H1 (cell line): ENCODE measurements around the gene CENPB. TPM values are rescaled to one million over a fixed set of nuclear protein-coding genes. Genes with fewer than 3 reads are reported as not detected.

Experiments used
- CTCF ChIA-PET: fragments of 300-600 bp; sonication (Branson Sonifier 250); formaldehyde crosslinking; loops from one replicate; lab custom pipeline; 2021; ENCODE audit not compliant: partially characterized antibody; lab: Charles Lee
- POLR2A ChIA-PET: fragments of 300-600 bp; sonication (Branson Sonifier 250); formaldehyde crosslinking; loops from one replicate; lab custom pipeline; 2021; ENCODE audit warnings: inconsistent platforms; ENCODE audit not compliant: partially characterized antibody; lab: Charles Lee
- DNase-seq, 2 experiments: peaks; one replicate each; pipeline versions ENCODE4 v3.0.0 to v3.0.0-alpha.2; 2010 to 2022; ENCODE audit warnings: low spot score in 2 of 2, low read depth in 1 of 2, mixed read lengths in 1 of 2
- FAIRE-seq: peaks from 2 replicates; lab custom pipeline; 2011; peaks lifted over from hg19 to GRCh38; lab: Jason Lieb, UNC
- H2AFZ ChIP-seq: 2 replicates; pipeline ENCODE4 v1.8.1; 2012; ENCODE audit warnings: low read length, inconsistent platforms
- H2AK5ac ChIP-seq: 2 replicates; pipeline ENCODE4 v1.6.1; 2013; ENCODE audit warnings: low read depth, low read length
- H2BK120ac ChIP-seq: replicated peaks from 2 replicates; pipeline ENCODE3; 2013; ENCODE audit warnings: low read depth, low read length, inconsistent platforms
- H2BK12ac ChIP-seq: 2 replicates; pipeline ENCODE4 v1.6.1; 2013; ENCODE audit warnings: low read depth, low read length
- H2BK15ac ChIP-seq: 2 replicates; pipeline ENCODE4 v1.6.1; 2013; ENCODE audit warnings: low read length
- H2BK20ac ChIP-seq: 2 replicates; pipeline ENCODE4 v1.6.1; 2013; ENCODE audit warnings: low read length
- H2BK5ac ChIP-seq: 2 replicates; pipeline ENCODE4 v1.6.1; 2013; ENCODE audit warnings: low read depth, low read length
- H3K14ac ChIP-seq: 2 replicates; pipeline ENCODE4 v1.6.1; 2013; ENCODE audit warnings: inconsistent platforms; ENCODE audit not compliant: insufficient read length
- H3K18ac ChIP-seq: 2 replicates; pipeline ENCODE4 v1.6.1; 2013; ENCODE audit warnings: low read length; ENCODE audit errors: extremely low read depth
- H3K23ac ChIP-seq: 2 replicates; pipeline ENCODE4 v1.6.1; 2013; ENCODE audit warnings: inconsistent platforms; ENCODE audit not compliant: insufficient read length
- H3K23me2 ChIP-seq: 2 replicates; pipeline ENCODE4 v1.6.1; 2013; ENCODE audit warnings: low read depth, low read length
- H3K27ac ChIP-seq: 2 replicates; pipeline ENCODE4 v1.6.1; 2011; ENCODE audit warnings: low read depth, low read length, inconsistent platforms
- H3K27me3 ChIP-seq, 4 experiments: replicated peaks in 1 of 4; 1 replicate in 1 of 4; 2 replicates in 3 of 4; pipeline versions ENCODE4 v1.6.1 to v1.8.1; 2011 to 2013; ENCODE audit warnings: low read length in 3 of 4, mild to moderate bottlenecking in 3 of 4, inconsistent platforms in 2 of 4, mixed read lengths in 2 of 4, moderate library complexity in 1 of 4; ENCODE audit not compliant: control insufficient read depth in 3 of 4, insufficient read depth in 3 of 4; ENCODE audit errors: extremely low read depth in 1 of 4
- H3K36me3 ChIP-seq, 4 experiments: 2 replicates each; pipeline versions ENCODE4 v1.6.1 to v1.8.1; 2011 to 2013; ENCODE audit warnings: mild to moderate bottlenecking in 4 of 4, low read length in 3 of 4, moderate library complexity in 2 of 4, control low read depth in 1 of 4, inconsistent platforms in 1 of 4; ENCODE audit not compliant: insufficient read depth in 4 of 4, control insufficient read depth in 2 of 4
- H3K4ac ChIP-seq: replicated peaks from 2 replicates; pipeline ENCODE3; 2013; ENCODE audit warnings: low read length, low read depth, mixed read lengths, inconsistent platforms; ENCODE audit not compliant: insufficient read length
- H3K4me1 ChIP-seq, 4 experiments: replicated peaks in 1 of 4; 1 replicate in 1 of 4; 2 replicates in 3 of 4; pipeline versions ENCODE4 v1.6.1 to v1.8.1; 2011 to 2013; ENCODE audit warnings: low read length in 3 of 4, inconsistent platforms in 2 of 4, mixed read lengths in 1 of 4; ENCODE audit not compliant: insufficient read depth in 4 of 4, control insufficient read depth in 3 of 4
- H3K4me2 ChIP-seq, 2 experiments: 2 replicates each; pipeline versions ENCODE4 v1.6.1 to v1.8.1; 2011 to 2013; ENCODE audit warnings: low read depth in 2 of 2, low read length in 2 of 2, control low read depth in 1 of 2, inconsistent platforms in 1 of 2, mild to moderate bottlenecking in 1 of 2; ENCODE audit not compliant: insufficient read depth in 1 of 2
- H3K4me3 ChIP-seq, 4 experiments: fragments of 200-600, 300-600 bp in 1 of 4; sonication (generic), shearing (Covaris generic), sonication (Bioruptor Twin) in 1 of 4; 2 replicates each; pipeline versions ENCODE4 v1.5.1 to v1.8.1; 2011 to 2016; ENCODE audit warnings: low read length in 4 of 4, low read depth in 3 of 4, control low read depth in 2 of 4, inconsistent platforms in 2 of 4, mild to moderate bottlenecking in 2 of 4, mixed read lengths in 1 of 4, moderate library complexity in 1 of 4; ENCODE audit not compliant: insufficient read depth in 2 of 4; ENCODE audit errors: extremely low read depth in 1 of 4
- H3K56ac ChIP-seq: replicated peaks from 2 replicates; pipeline ENCODE3; 2013; ENCODE audit warnings: low read depth, mild to moderate bottlenecking, mixed read lengths, low read length, inconsistent platforms; ENCODE audit not compliant: insufficient read length
- H3K79me1 ChIP-seq: 2 replicates; pipeline ENCODE4 v1.6.1; 2013; ENCODE audit warnings: low read depth, low read length, control low read depth
- H3K79me2 ChIP-seq, 2 experiments: 2 replicates each; pipeline versions ENCODE4 v1.6.1 to v1.8.1; 2012 to 2013; ENCODE audit warnings: low read length in 2 of 2, mild to moderate bottlenecking in 2 of 2, inconsistent platforms in 1 of 2; ENCODE audit not compliant: insufficient read depth in 2 of 2, control insufficient read depth in 1 of 2
- H3K9ac ChIP-seq, 4 experiments: replicated peaks in 1 of 4; 1 replicate in 1 of 4; 2 replicates in 3 of 4; pipeline versions ENCODE4 v1.6.1 to v1.8.1; 2011 to 2013; ENCODE audit warnings: low read depth in 3 of 4, low read length in 3 of 4, control low read depth in 2 of 4, mild to moderate bottlenecking in 2 of 4, moderate library complexity in 2 of 4, inconsistent platforms in 1 of 4; ENCODE audit errors: extremely low read depth in 1 of 4
- H3K9me3 ChIP-seq, 2 experiments: 2 replicates each; pipeline versions ENCODE4 v1.6.1 to v1.8.1; 2012 to 2013; ENCODE audit warnings: mild to moderate bottlenecking in 2 of 2, moderate library complexity in 2 of 2, control low read depth in 1 of 2, inconsistent platforms in 1 of 2, low read depth in 1 of 2, low read length in 1 of 2, mixed read lengths in 1 of 2; ENCODE audit not compliant: insufficient read depth in 2 of 2
- H4K20me1 ChIP-seq, 2 experiments: replicated peaks in 1 of 2; 2 replicates each; pipeline versions ENCODE3 to v1.8.1; 2011 to 2013; ENCODE audit warnings: inconsistent platforms in 2 of 2, low read length in 2 of 2, mild to moderate bottlenecking in 1 of 2; ENCODE audit not compliant: insufficient read depth in 2 of 2, control insufficient read depth in 1 of 2
- H4K5ac ChIP-seq: 2 replicates; pipeline ENCODE4 v1.6.1; 2013; ENCODE audit warnings: low read length, low read depth, mixed read lengths, inconsistent platforms; ENCODE audit not compliant: insufficient read length
- H4K8ac ChIP-seq: 2 replicates; pipeline ENCODE4 v1.8.0; 2013; ENCODE audit warnings: mild to moderate bottlenecking, moderate library complexity, low read length, inconsistent platforms; ENCODE audit not compliant: insufficient read depth; ENCODE audit errors: extremely low read depth
- H4K91ac ChIP-seq: replicated peaks from 2 replicates; pipeline ENCODE3; 2013; ENCODE audit warnings: low read length, mixed read lengths, inconsistent platforms; ENCODE audit not compliant: insufficient read length
- CHD1 ChIP-seq: IDR thresholded peaks from 2 replicates; pipeline ENCODE4 v1.6.1; 2012; ENCODE audit warnings: low read depth, low read length, improper control_type of control experiment
- CTCF ChIP-seq, 3 experiments: IDR thresholded peaks; 1 replicate in 2 of 3; 2 replicates in 1 of 3; pipeline versions ENCODE4 v1.5.1 to v1.6.1; 2011; ENCODE audit warnings: low read length in 3 of 3, mild to moderate bottlenecking in 3 of 3, inconsistent platforms in 2 of 3, low read depth in 1 of 3, moderate library complexity in 1 of 3; ENCODE audit not compliant: insufficient read depth in 1 of 3; ENCODE audit errors: control extremely low read depth in 1 of 3
- EGR1 ChIP-seq: IDR thresholded peaks from 2 replicates; pipeline ENCODE4 v1.6.1; 2011; ENCODE audit warnings: low read depth, low read length, borderline replicate concordance
- GABPA ChIP-seq: IDR thresholded peaks from 2 replicates; pipeline ENCODE4 v1.6.1; 2011; ENCODE audit warnings: mild to moderate bottlenecking, low read length, moderate library complexity, borderline replicate concordance; ENCODE audit not compliant: insufficient read depth
- JUND ChIP-seq: IDR thresholded peaks from 2 replicates; pipeline ENCODE4 v1.6.1; 2011; ENCODE audit warnings: mild to moderate bottlenecking, improper control_type of control experiment, low read length
- PHF8 ChIP-seq: fragments of 200-600 bp; sonication (generic); conservative IDR thresholded peaks from 2 replicates; pipeline ENCODE4 v1.7.1; 2012; ENCODE audit warnings: low read depth, mild to moderate bottlenecking, inconsistent platforms, low read length, moderate library complexity
- POLR2AphosphoS5 ChIP-seq: IDR thresholded peaks from 2 replicates; pipeline ENCODE4 v1.6.1; 2011; ENCODE audit warnings: low read depth, low read length
- SIN3A ChIP-seq, 2 experiments: IDR thresholded peaks in 1 of 2; conservative IDR thresholded peaks in 1 of 2; 2 replicates each; pipeline ENCODE4 v1.6.1; 2011 to 2012; ENCODE audit warnings: low read length in 2 of 2, improper control_type of control experiment in 1 of 2, low read depth in 1 of 2, mild to moderate bottlenecking in 1 of 2
- SIRT6 ChIP-seq: IDR thresholded peaks from one replicate; pipeline ENCODE4 v1.7.1; 2012; ENCODE audit warnings: low read length, inconsistent platforms
- SIX5 ChIP-seq: IDR thresholded peaks from 2 replicates; pipeline ENCODE4 v1.6.1; 2011; ENCODE audit warnings: mild to moderate bottlenecking, low read depth, low read length
- SP2 ChIP-seq: IDR thresholded peaks from 2 replicates; pipeline ENCODE4 v1.6.1; 2012; ENCODE audit warnings: mild to moderate bottlenecking, low read length, inconsistent platforms
- TEAD4 ChIP-seq: IDR thresholded peaks from 2 replicates; pipeline ENCODE4 v1.6.1; 2012; ENCODE audit warnings: low read depth, low read length, inconsistent platforms, mixed read lengths
- WGBS, 2 experiments: shearing (Covaris generic) in 1 of 2; methylation state at CpG; one replicate each; pipeline versions ENCODE4 v1.1.6 to v1.1.7; 2013 to 2015; ENCODE audit warnings: low lambda C conversion rate in 2 of 2, mixed read lengths in 2 of 2, inconsistent platforms in 1 of 2, low coverage in 1 of 2, missing lambda C conversion rate in 1 of 2; ENCODE audit not compliant: insufficient replicate concordance in 2 of 2, insufficient coverage in 1 of 2, insufficient read length in 1 of 2; ENCODE audit errors: extremely low coverage in 1 of 2, missing lambda C conversion rate in 1 of 2; 5-methylcytosine and 5-hydroxymethylcytosine counted together
- polyA plus RNA-seq, 7 experiments: library from polyadenylated mRNA; depleted of rRNA in 3 of 7; stranded (reverse) in 5 of 7; unstranded in 2 of 7; fragments of >200 nt in 5 of 7; fragments of 200-250 nt in 2 of 7; gene quantifications; 1 replicate in 5 of 7; 2 replicates in 1 of 7; 4 replicates in 1 of 7; pipeline versions ENCODE4 v1.2.1 to v1.2.3, GENCODE V29; 2011 to 2013; ENCODE audit warnings: missing spikeins in 2 of 7, mixed read lengths in 2 of 7
- total RNA-seq: library from RNA; stranded (reverse); fragmentation: NEBNext Ultra II Directional; extraction: Animal tissue kit (Norgen Biotek cat#: 25700); gene quantifications from 2 replicates; pipeline ENCODE4 v1.2.1, GENCODE V29; 2021

Gene CENPB
- total and polyA plus RNA-seq, 2 of the 8 experiments (the other 6 are each of a cell fraction or from before 2014, with no cell fraction given): 17.7 to 51.6 TPM

GRCh38 chr20:3803854-3804253 lies 17.3 kb upstream of the CENPB start:
- H3K79me1 ChIP-seq: no peaks in the 10 kb centered on the region; the same call in 1 of the 2 replicates
- H3K4me3 ChIP-seq: no peak overlapping the region
- no peaks in the 10 kb centered on the region for H3K27me3 ChIP-seq
- no peak overlapping the region for H3K56ac ChIP-seq
- TF ChIP-seq GABPA: no peak
- no peak for TF ChIP-seq SIN3A (conservative IDR thresholded peaks at IDR 0.05 in 1 of 2, IDR thresholded peaks at IDR 0.05 in 1 of 2; ENCODE audit: low read depth in 1 of 2, low read length in 2 of 2)
- no peak for TF ChIP-seq PHF8
- no peak for TF ChIP-seq CTCF (IDR thresholded peaks at IDR 0.05; ENCODE audit: control extremely low read depth in 1 of 3, insufficient read depth in 1 of 3, low read depth in 1 of 3, low read length in 3 of 3)
- TF ChIP-seq POLR2AphosphoS5: no peak
- no peak for TF ChIP-seq TEAD4
- TF ChIP-seq SIX5: no peak
- no peak for TF ChIP-seq CHD1
- TF ChIP-seq SP2: no peak
- TF ChIP-seq JUND: no peak
- no peak for TF ChIP-seq EGR1
- TF ChIP-seq SIRT6: no peak
- H3K79me2 ChIP-seq: no peaks in the 10 kb centered on the region
- H2BK15ac ChIP-seq: no peak overlapping the region
- H3K9me3 ChIP-seq: no peaks in the 10 kb centered on the region
- H3K23ac ChIP-seq: no peak overlapping the region
- H2AFZ ChIP-seq: no peak overlapping the region
- H3K14ac ChIP-seq: no peak overlapping the region
- H3K4me1 ChIP-seq: peaks cover 13 to 36% (median 27%) of the 10 kb centered on the region in 4 experiments
- H2BK120ac ChIP-seq: no peak overlapping the region
- H2BK20ac ChIP-seq: no peak overlapping the region
- no peak overlapping the region for H3K4ac ChIP-seq
- no peak overlapping the region for H3K9ac ChIP-seq
- no peak for FAIRE-seq
- peaks cover 3% of the 10 kb centered on the region in 2 experiments for H4K20me1 ChIP-seq
- H3K27ac ChIP-seq: no peak overlapping the region
- H4K91ac ChIP-seq: no peak overlapping the region
- H2AK5ac ChIP-seq: no peak overlapping the region
- H3K36me3 ChIP-seq: peaks cover 4 to 35% (median 30%) of the 10 kb centered on the region in 4 experiments
- ChIA-PET POLR2A (interaction anchor here (1.1 kb wide), 2 partner anchors 51 to 62 kb away, joined by 3 read pairs; no protein-coding TSS in a partner anchor), CTCF (interaction anchor here (0.5 kb wide), 1 partner anchor 34 kb away, joined by 4 read pairs; no protein-coding TSS in a partner anchor)
- DNase-seq: no peak
- WGBS, 2 experiments: 79% methylated on average over 6 of the region's 6 CpGs; no CpG with 5 or more reads in 1 of the 2 experiments
- no peak overlapping the region for H3K4me2 ChIP-seq
- H4K8ac ChIP-seq: no peak overlapping the region
- H2BK5ac ChIP-seq: no peak overlapping the region
- no peak overlapping the region for H4K5ac ChIP-seq
- H3K23me2 ChIP-seq: no peaks in the 10 kb centered on the region
- no peak overlapping the region for H3K18ac ChIP-seq
- no peak overlapping the region for H2BK12ac ChIP-seq
